HEK293 (cell line): Measurements from ENCODE around the gene CISH.

Source experiments
- BCL11A ChIP-seq: fragments of 450-650 bp; formaldehyde crosslinking; IDR thresholded peaks from 2 replicates; pipeline ENCODE4 v1.5.1; 2016; ENCODE audit warnings: low read depth, missing biosample characterization, missing genetic modification characterization
- CTCF ChIP-seq: fragments of 450-650 bp; formaldehyde crosslinking; IDR thresholded peaks from 2 replicates; pipeline ENCODE4 v1.5.1; 2016; ENCODE audit warnings: missing biosample characterization, missing genetic modification characterization
- GLI2 ChIP-seq: fragments of 450-650 bp; formaldehyde crosslinking; IDR thresholded peaks from 2 replicates; pipeline ENCODE4; 2017; ENCODE audit warnings: missing biosample characterization, missing genetic modification characterization, low read depth, borderline replicate concordance
- GLIS2 ChIP-seq: fragments of 450-650 bp; formaldehyde crosslinking; IDR thresholded peaks from 2 replicates; pipeline ENCODE4 v1.5.1; 2016; ENCODE audit warnings: missing biosample characterization, missing genetic modification characterization
- KLF16 ChIP-seq: fragments of 450-650 bp; formaldehyde crosslinking; IDR thresholded peaks from 2 replicates; pipeline ENCODE4 v1.5.1; 2017; ENCODE audit warnings: missing biosample characterization, missing genetic modification characterization
- RBAK ChIP-seq: fragments of 450-650 bp; formaldehyde crosslinking; IDR thresholded peaks from 2 replicates; pipeline ENCODE4 v1.5.1; 2016; ENCODE audit warnings: missing biosample characterization, missing genetic modification characterization
- SP7 ChIP-seq: fragments of 450-650 bp; formaldehyde crosslinking; IDR thresholded peaks from 2 replicates; pipeline ENCODE4 v1.5.1; 2016; ENCODE audit warnings: missing biosample characterization, missing genetic modification characterization
- WT1 ChIP-seq: fragments of 450-650 bp; formaldehyde crosslinking; IDR thresholded peaks from 2 replicates; pipeline ENCODE4 v1.5.1; 2016; ENCODE audit warnings: missing biosample characterization, missing genetic modification characterization
- YY2 ChIP-seq: fragments of 450-650 bp; formaldehyde crosslinking; IDR thresholded peaks from 2 replicates; pipeline ENCODE4 v1.5.1; 2016; ENCODE audit warnings: missing biosample characterization, missing genetic modification characterization
- ZBTB7A ChIP-seq: fragments of 450-650 bp; formaldehyde crosslinking; IDR thresholded peaks from 2 replicates; pipeline ENCODE4 v1.5.1; 2016; ENCODE audit warnings: low read depth, missing biosample characterization, missing genetic modification characterization
- ZFHX2 ChIP-seq: fragments of 450-650 bp; formaldehyde crosslinking; conservative IDR thresholded peaks from 2 replicates; pipeline ENCODE4 v1.5.1; 2016; ENCODE audit warnings: missing biosample characterization, missing genetic modification characterization
- ZNF132 ChIP-seq: fragments of 450-650 bp; formaldehyde crosslinking; IDR thresholded peaks from 2 replicates; pipeline ENCODE4 v1.5.1; 2017; ENCODE audit warnings: missing biosample characterization, missing genetic modification characterization, borderline replicate concordance
- ZNF140 ChIP-seq: fragments of 450-650 bp; formaldehyde crosslinking; IDR thresholded peaks from 2 replicates; pipeline ENCODE4 v1.5.1; 2016; ENCODE audit warnings: missing biosample characterization, missing genetic modification characterization
- ZNF175 ChIP-seq: fragments of 450-650 bp; formaldehyde crosslinking; IDR thresholded peaks from 2 replicates; pipeline ENCODE4 v1.5.1; 2016; ENCODE audit warnings: missing biosample characterization, missing genetic modification characterization
- ZNF202 ChIP-seq: fragments of 450-650 bp; formaldehyde crosslinking; IDR thresholded peaks from 2 replicates; pipeline ENCODE4 v1.5.1; 2016; ENCODE audit warnings: missing biosample characterization, missing genetic modification characterization, borderline replicate concordance
- ZNF214 ChIP-seq: fragments of 450-650 bp; formaldehyde crosslinking; IDR thresholded peaks from 2 replicates; pipeline ENCODE4 v1.5.1; 2017; ENCODE audit warnings: missing biosample characterization, mild to moderate bottlenecking, missing genetic modification characterization, borderline replicate concordance
- ZNF280C ChIP-seq: fragments of 450-650 bp; formaldehyde crosslinking; IDR thresholded peaks from 2 replicates; pipeline ENCODE4 v1.5.1; 2016; ENCODE audit warnings: missing biosample characterization, missing genetic modification characterization
- ZNF280D ChIP-seq: fragments of 450-650 bp; formaldehyde crosslinking; IDR thresholded peaks from 2 replicates; pipeline ENCODE4 v1.5.1; 2016; ENCODE audit warnings: missing biosample characterization, missing genetic modification characterization
- ZNF292 ChIP-seq: fragments of 450-650 bp; formaldehyde crosslinking; IDR thresholded peaks from 2 replicates; pipeline ENCODE4 v1.5.1; 2016; ENCODE audit warnings: low read depth, missing biosample characterization, missing genetic modification characterization, borderline replicate concordance
- ZNF37A ChIP-seq: fragments of 450-650 bp; IDR thresholded peaks from 2 replicates; pipeline ENCODE4 v1.5.1; 2018; ENCODE audit warnings: missing biosample characterization, missing genetic modification characterization
- ZNF404 ChIP-seq: fragments of 450-650 bp; formaldehyde crosslinking; IDR thresholded peaks from 2 replicates; pipeline ENCODE4 v1.5.1; 2017; ENCODE audit warnings: missing biosample characterization, missing genetic modification characterization
- ZNF423 ChIP-seq: fragments of 450-650 bp; formaldehyde crosslinking; IDR thresholded peaks from 2 replicates; pipeline ENCODE4 v1.5.1; 2016; ENCODE audit warnings: missing biosample characterization, missing genetic modification characterization
- ZNF510 ChIP-seq: fragments of 450-650 bp; formaldehyde crosslinking; IDR thresholded peaks from 2 replicates; pipeline ENCODE4 v1.5.1; 2018; ENCODE audit warnings: mild to moderate bottlenecking, missing genetic modification characterization, missing biosample characterization; ENCODE audit not compliant: insufficient replicate concordance
- ZNF514 ChIP-seq: fragments of 450-650 bp; formaldehyde crosslinking; IDR thresholded peaks from 2 replicates; pipeline ENCODE4 v1.5.1; 2016; ENCODE audit warnings: missing biosample characterization, missing genetic modification characterization
- ZNF623 ChIP-seq: fragments of 450-650 bp; formaldehyde crosslinking; IDR thresholded peaks from 2 replicates; pipeline ENCODE4 v1.5.1; 2016; ENCODE audit warnings: missing biosample characterization, missing genetic modification characterization
- ZNF629 ChIP-seq: fragments of 450-650 bp; formaldehyde crosslinking; IDR thresholded peaks from 2 replicates; pipeline ENCODE4 v1.5.1; 2017; ENCODE audit warnings: missing biosample characterization, missing genetic modification characterization
- ZNF677 ChIP-seq: fragments of 450-650 bp; IDR thresholded peaks from 2 replicates; pipeline ENCODE4 v1.5.0; 2018; ENCODE audit warnings: missing biosample characterization, mild to moderate bottlenecking, missing genetic modification characterization, moderate library complexity
- ZNF747 ChIP-seq: fragments of 450-650 bp; formaldehyde crosslinking; IDR thresholded peaks from 2 replicates; pipeline ENCODE4 v1.5.1; 2016; ENCODE audit warnings: missing biosample characterization, missing genetic modification characterization
- ZXDB ChIP-seq: fragments of 450-650 bp; formaldehyde crosslinking; IDR thresholded peaks from 2 replicates; pipeline ENCODE4 v1.5.1; 2016; ENCODE audit warnings: missing biosample characterization, missing genetic modification characterization
- TF ChIP-seq, protein P1 (sequence below): fragments of 450-650 bp; formaldehyde crosslinking; IDR thresholded peaks from 2 replicates; pipeline ENCODE4 v1.5.1; 2016; ENCODE audit warnings: missing biosample characterization, missing genetic modification characterization

Gene CISH

DNA sequence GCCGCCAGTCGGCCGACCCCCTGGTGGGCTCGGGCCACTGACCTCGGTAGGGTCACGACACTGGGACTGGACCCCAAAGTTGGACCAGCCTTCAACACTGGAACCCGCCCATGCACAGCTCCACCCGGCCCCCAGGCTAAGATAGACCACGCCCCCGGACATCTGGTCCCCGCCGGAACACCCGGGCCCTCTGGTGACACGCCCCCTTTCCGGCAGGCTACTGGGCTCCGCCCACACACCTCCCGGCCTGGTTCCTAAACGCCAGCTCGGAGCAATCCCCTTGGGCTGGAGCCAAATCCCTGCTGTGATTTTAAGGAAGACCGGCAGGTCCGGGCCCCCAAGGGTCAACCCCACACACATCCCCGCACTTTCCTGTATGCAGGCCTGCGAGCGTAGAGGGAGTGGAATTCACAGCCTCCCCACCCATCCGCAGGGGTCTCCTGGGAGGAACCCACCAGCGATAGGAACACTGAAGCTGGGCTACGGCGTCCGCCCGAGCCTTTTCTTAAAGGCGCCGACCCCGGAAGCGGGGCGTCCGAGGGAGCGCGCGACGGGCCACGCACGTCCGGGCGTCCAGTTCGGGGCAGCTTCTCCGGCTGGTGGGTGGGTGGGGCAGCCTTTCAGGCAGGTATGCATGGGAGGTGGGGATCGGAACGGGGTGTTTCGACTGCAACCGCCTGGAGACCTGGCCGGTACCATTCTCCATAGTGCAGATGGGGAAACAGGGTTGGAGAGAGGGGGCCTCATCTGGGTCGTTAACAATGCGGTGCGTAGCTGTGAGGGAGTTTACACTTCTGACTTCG is 42.4 kb downstream of the CISH start, which contains the start of gene HEMK1 (continued):
- TF ChIP-seq ZNF404 (tag by site-specific recombination) (no peak), ZNF629 (tag by site-specific recombination) (peak; percentile 87), ZNF623 (tag by site-specific recombination) (no peak), ZNF280D (tag by site-specific recombination) (no peak), RBAK (tag by site-specific recombination) (no peak), ZBTB7A (tag by site-specific recombination) (peak; percentile 90), KLF16 (peak; percentile 98), YY2 (tag by site-specific recombination) (peak; percentile 53; the same call in 1 of the 2 replicates), GLIS2 (tag by site-specific recombination) (peak; percentile 94), ZNF280C (tag by site-specific recombination) (no peak), ZNF175 (tag by site-specific recombination) (no peak), GLI2 (tag by site-specific recombination) (no peak), ZNF140 (tag by site-specific recombination) (no peak), ZNF292 (no peak), SP7 (peak; percentile 89), CTCF (tag by site-specific recombination) (no peak), ZNF132 (tag by site-specific recombination) (no peak), ZNF423 (tag by site-specific recombination) (no peak), ZNF514 (tag by site-specific recombination) (no peak), ZNF202 (tag by site-specific recombination) (no peak), WT1 (tag by site-specific recombination) (peak; percentile 28; the same call in 1 of the 2 replicates), ZNF214 (tag by site-specific recombination) (no peak), ZFHX2 (tag by site-specific recombination) (peak; percentile 78), ZNF510 (tag by site-specific recombination) (no peak), ZXDB (tag by site-specific recombination) (peak; percentile 97), ZNF37A (no peak), ZNF747 (tag by site-specific recombination) (no peak), ZNF677 (tag by site-specific recombination) (no peak), BCL11A (tag by site-specific recombination) (no peak)
- TF ChIP-seq, protein P1, sequence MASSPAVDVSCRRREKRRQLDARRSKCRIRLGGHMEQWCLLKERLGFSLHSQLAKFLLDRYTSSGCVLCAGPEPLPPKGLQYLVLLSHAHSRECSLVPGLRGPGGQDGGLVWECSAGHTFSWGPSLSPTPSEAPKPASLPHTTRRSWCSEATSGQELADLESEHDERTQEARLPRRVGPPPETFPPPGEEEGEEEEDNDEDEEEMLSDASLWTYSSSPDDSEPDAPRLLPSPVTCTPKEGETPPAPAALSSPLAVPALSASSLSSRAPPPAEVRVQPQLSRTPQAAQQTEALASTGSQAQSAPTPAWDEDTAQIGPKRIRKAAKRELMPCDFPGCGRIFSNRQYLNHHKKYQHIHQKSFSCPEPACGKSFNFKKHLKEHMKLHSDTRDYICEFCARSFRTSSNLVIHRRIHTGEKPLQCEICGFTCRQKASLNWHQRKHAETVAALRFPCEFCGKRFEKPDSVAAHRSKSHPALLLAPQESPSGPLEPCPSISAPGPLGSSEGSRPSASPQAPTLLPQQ (tag by site-specific recombination), result peak; percentile 92
